ENCODE data around the gene SLC22A2.

- TF ChIP-seq POLR2AphosphoS2 (IDR thresholded peaks at IDR 0.05; ENCODE audit: low read length) (no peak), CHD1 (IDR thresholded peaks at IDR 0.05; ENCODE audit: low read length) (no peak), CCAR2 (IDR thresholded peaks at IDR 0.05; ENCODE audit: low read depth, low read length) (no peak), NCOA6 (IDR thresholded peaks at IDR 0.05) (no peak)
These were observed 30.9 kb downstream of the SLC22A2 start for GRCh38 chr6:160227769-160228161.

Measured in K562 (cell line).